Peyer's patch (tissue), 4 donors: ENCODE measurements around the gene FBRSL1.

Experiments used
- POLR2A ChIP-seq, 2 donors: fragments of 450-650 bp; IDR thresholded peaks; one replicate each; pipeline ENCODE4 v1.5.1; 2017; ENCODE audit warnings: antibody characterized with exemption in 2 of 2, mild to moderate bottlenecking in 2 of 2, moderate library complexity in 2 of 2
- TF ChIP-seq, protein P1 (sequence below), 6 experiments: fragments of 450-650 bp in 4 of 6; fragments of 200-600 bp in 2 of 6; sonication (generic) in 1 of 6; IDR thresholded peaks; one replicate each; pipeline ENCODE4 v1.5.1; 2017 to 2019; ENCODE audit warnings: antibody characterized with exemption in 6 of 6, mild to moderate bottlenecking in 3 of 6, moderate library complexity in 1 of 6

DNA sequence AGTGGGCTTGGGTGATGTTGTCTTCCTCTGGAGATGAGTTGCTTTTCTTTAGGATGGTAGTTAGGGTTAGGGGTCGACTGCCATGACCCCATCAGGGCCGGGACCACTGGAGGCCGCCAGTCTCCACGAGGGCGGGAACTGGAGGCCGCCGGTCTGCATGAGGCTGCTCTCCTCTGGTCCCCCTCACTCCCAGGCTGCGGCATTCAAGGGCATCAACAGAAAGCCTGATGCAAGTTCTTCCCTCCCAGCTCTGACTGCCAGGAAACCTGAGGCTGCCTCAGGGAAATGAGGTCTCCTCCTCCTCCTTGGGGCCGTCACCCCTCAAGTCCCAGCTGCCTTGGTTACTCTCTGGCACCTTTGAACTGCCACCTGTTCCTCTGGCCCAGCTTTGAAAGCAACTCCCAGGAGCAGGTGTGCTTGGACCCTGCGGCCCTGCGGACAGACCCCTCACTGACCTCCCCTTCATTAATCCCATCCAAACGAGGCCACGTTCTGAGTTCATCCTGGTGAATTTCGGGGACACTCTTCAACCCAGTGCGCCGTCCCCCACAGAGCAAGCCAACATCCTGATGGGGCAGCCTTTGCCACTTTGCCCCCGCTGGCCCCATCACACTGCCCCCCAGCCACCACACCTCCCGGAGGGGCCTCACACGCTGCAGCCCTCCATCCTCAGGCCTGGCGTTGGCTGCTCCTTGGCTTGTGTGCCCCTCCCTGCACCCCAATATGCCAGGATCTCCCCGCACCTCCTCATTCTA lies 37.2 kb upstream of the FBRSL1 start:
- TF ChIP-seq, protein P1, sequence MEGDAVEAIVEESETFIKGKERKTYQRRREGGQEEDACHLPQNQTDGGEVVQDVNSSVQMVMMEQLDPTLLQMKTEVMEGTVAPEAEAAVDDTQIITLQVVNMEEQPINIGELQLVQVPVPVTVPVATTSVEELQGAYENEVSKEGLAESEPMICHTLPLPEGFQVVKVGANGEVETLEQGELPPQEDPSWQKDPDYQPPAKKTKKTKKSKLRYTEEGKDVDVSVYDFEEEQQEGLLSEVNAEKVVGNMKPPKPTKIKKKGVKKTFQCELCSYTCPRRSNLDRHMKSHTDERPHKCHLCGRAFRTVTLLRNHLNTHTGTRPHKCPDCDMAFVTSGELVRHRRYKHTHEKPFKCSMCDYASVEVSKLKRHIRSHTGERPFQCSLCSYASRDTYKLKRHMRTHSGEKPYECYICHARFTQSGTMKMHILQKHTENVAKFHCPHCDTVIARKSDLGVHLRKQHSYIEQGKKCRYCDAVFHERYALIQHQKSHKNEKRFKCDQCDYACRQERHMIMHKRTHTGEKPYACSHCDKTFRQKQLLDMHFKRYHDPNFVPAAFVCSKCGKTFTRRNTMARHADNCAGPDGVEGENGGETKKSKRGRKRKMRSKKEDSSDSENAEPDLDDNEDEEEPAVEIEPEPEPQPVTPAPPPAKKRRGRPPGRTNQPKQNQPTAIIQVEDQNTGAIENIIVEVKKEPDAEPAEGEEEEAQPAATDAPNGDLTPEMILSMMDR (IDR thresholded peaks at IDR 0.05), result no peak
- no peak for TF ChIP-seq POLR2A (IDR thresholded peaks at IDR 0.05)
